Measurements from ENCODE around the gene MYH9.

Gene MYH9

GRCh38 chr22:36239401-36240171 lies 148.2 kb downstream of the MYH9 start, which contains the start of gene APOL2:
APOL2 (minus strand) TSS chr22:36239527; CDS start chr22:36233162, 6,365 bp downstream.
- peak; percentile 86 for DNase-seq

GRCh38 chr22:36239150-36239400 lies 148.7 kb downstream of the MYH9 start:
- peak; percentile 21 for DNase-seq

GRCh38 chr22:36238373-36239149 lies 149.2 kb downstream of the MYH9 start:
- DNase-seq = no peak

GRCh38 chr22:36237462-36238372 lies 150.1 kb downstream of the MYH9 start:
- DNase-seq = peak; percentile 37

- no peak for DNase-seq
Observed at GRCh38 chr22:36236388-36237319, 151.1 kb downstream of the MYH9 start.

- DNase-seq = no peak
Observed at GRCh38 chr22:36235585-36235984, 152.2 kb downstream of the MYH9 start.

- DNase-seq = no peak
Observed at GRCh38 chr22:36234919-36235318, 152.8 kb downstream of the MYH9 start.

- DNase-seq = no peak
Observed at GRCh38 chr22:36234213-36234612, 153.6 kb downstream of the MYH9 start.

- DNase-seq = no peak
Observed at GRCh38 chr22:36233796-36234195, 154.0 kb downstream of the MYH9 start.

GRCh38 chr22:36232715-36233401 lies 154.9 kb downstream of the MYH9 start:
- DNase-seq = no peak

Data from activated naive CD4-positive, alpha-beta T cell treated with anti-CD3 and anti-CD28 coated beads, Interleukin-2, amount 50 U/mL, for 16 hours (primary cell).